ENCODE results near the gene FAM217A.
A peak's percentile ranks its signal among the peaks of the same experiment; 100 is the strongest.

The FAM217A gene

DNA sequence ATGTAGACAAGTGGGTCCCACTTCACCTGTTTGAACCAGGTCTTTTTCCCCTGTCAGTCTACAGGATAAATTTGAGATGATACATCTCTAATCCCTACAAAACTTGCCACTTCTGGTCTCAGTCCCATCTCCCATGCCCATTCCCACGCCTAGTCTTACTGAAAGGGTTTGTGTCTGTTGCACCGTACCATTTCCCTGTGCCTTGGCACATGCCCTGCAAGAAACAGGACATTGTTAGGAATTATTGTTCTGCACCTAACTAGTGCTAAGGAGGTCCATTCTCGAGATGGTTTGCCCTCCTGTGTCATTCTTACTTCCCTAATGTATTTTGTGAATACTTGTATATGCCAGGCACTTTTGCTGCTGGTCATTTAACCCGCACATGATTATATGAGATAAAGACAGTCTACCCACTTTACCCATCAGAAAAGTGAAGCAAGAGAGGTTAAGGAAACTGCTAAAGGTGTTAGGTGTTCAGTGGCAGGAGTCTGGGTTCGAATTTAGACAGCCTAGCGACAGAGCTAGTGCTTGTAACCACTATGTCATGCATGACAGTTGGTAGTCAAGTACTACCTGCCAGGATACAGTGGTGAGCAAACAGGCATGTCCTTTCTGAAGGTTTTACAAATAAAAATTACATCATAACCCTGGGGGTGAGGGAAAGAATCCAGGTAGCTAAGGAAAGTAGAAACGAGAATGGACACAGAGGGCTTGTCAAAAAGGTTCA, 12.7 kb downstream of the FAM217A start:
- H3K4me3 ChIP-seq (ENCODE audit: low read depth, low read length), result no peak overlapping the region
- TF ChIP-seq, protein P1, sequence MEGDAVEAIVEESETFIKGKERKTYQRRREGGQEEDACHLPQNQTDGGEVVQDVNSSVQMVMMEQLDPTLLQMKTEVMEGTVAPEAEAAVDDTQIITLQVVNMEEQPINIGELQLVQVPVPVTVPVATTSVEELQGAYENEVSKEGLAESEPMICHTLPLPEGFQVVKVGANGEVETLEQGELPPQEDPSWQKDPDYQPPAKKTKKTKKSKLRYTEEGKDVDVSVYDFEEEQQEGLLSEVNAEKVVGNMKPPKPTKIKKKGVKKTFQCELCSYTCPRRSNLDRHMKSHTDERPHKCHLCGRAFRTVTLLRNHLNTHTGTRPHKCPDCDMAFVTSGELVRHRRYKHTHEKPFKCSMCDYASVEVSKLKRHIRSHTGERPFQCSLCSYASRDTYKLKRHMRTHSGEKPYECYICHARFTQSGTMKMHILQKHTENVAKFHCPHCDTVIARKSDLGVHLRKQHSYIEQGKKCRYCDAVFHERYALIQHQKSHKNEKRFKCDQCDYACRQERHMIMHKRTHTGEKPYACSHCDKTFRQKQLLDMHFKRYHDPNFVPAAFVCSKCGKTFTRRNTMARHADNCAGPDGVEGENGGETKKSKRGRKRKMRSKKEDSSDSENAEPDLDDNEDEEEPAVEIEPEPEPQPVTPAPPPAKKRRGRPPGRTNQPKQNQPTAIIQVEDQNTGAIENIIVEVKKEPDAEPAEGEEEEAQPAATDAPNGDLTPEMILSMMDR (IDR thresholded peaks at IDR 0.05; ENCODE audit: low read depth, low read length), result no peak

DNA sequence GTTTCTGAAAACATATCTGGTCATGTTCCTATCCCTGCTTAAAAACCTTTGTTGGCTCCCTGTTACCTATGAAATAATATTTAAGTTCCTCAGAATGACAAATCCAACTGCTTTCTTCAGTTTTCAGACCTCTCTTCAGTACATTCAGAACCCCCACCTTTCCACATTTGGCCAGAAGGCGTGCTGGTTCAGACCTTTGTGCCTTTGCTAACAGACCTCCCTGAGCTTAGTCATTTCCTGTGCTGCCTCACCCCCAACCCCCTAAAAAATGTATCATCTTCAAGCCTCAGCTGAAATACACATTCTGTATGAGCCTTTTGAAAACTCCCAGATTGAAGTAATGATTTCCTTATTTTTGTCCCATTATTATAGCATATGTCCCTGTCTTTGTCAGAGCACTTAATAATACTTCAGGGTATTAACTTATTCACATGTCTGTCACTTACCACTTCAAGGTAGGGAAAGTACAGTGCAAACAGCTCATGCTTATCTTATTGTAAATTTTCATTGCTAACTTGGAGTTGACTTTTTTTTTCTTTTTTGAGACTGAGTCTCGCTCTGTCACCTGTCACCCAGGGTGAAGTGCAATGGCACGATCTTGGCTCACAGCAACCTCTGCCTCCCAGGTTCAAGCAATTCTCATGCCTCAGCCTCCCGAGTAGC, 19.7 kb downstream of the FAM217A start:
- H3K4me3 ChIP-seq (ENCODE audit: low read depth, low read length), result 0 out of 2 replicates have a peak overlapping the region, but pooled peaks have one; percentile 15
- TF ChIP-seq, protein P1 (IDR thresholded peaks at IDR 0.05; ENCODE audit: low read depth, low read length), result peak; percentile 20; the same call in 1 of the 2 replicates

DNA sequence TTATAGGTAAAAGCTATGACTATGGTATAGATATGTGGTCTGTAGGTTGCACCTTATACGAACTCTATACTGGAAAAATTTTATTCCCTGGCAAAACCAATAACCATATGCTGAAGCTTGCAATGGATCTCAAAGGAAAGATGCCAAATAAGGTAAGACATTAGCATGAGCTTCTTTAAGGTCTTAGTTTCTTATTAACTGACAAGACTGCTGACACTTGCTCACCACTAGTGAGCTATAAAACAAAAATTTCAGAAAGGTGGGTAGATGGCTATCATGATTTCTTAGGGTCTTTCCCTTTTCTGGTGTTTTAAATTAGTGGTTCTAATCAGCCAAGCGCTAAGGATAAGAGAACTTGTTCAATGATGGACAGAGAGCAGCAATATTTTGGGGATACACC, 21.9 kb downstream of the FAM217A start:
- no peak overlapping the region for H3K4me3 ChIP-seq (ENCODE audit: low read depth, low read length)
- TF ChIP-seq, protein P1 (IDR thresholded peaks at IDR 0.05; ENCODE audit: low read depth, low read length), result no peak

DNA sequence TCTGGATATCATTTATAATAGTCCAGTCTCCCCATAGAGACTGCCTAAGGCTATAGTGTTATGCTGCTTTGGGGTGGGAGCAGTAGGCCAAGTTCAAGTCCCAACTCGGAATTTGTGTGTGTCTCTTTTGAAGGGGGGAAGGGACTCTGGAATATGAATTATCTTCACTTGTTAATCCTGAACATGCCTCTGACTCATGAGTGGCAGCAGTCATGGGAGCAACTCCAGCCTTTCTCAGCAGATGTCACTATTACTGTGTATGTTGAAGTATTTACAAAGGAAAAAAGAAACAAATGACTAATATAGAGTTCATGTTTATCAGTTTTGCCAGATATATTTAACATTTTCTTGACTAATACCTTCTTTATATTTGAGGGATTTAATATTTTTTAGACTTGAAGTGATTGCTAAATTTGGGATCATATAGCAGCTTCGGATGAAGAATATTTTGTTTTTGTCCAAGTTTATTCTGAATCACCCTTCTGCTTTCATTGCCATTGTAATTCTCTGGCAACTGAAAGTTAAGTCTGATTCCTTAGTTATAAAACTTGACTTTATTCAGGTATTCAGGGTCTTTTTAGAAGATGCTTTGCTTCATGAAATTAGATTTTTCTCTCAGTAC, 23.4 kb downstream of the FAM217A start:
- TF ChIP-seq, protein P1 (IDR thresholded peaks at IDR 0.05; ENCODE audit: low read depth, low read length), result peak; percentile 12; the same call in 1 of the 2 replicates
- no peak overlapping the region for H3K4me3 ChIP-seq (ENCODE audit: low read depth, low read length)

DNA sequence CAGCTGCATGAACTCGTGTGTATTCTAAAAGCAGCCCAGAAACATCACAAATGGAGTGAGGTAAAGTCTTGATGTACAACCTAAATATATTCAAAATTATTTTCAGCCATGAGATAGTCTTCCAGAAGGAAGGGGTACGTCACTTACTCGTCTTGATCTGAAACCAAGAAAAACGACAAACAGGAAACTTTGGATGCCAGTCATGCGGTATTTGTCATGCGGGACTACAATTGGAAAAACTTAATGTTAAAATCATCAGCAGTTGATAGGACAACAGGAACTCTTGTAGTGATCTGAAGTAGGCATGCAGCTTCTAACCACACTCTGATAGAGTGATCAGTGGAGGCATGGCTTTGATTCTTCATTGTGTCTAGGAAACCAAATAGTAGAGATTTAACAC, 29.7 kb downstream of the FAM217A start:
- no peak overlapping the region for H3K4me3 ChIP-seq (ENCODE audit: low read depth, low read length)
- TF ChIP-seq, protein P1 (IDR thresholded peaks at IDR 0.05; ENCODE audit: low read depth, low read length), result no peak

DNA sequence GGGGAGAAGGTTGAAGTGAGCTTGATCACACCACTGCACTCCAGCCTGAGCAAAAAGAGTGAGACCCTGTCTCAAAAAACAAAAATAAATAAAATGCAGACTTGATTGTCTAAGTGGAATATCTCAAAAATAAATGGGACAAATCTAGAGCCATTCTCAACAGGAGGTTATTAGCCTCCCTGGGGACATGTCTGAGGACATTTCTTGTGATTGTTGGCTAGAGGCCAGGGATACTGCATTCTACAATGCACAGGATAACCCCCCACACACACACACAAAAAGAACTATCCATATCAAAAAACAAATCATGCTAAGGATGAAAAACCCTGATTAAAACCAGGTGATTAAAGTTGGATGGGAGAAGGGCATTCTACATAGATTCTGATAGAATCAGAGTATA, 37.5 kb downstream of the FAM217A start:
- TF ChIP-seq, protein P1 (IDR thresholded peaks at IDR 0.05; ENCODE audit: low read depth, low read length), result no peak
- H3K4me3 ChIP-seq (ENCODE audit: low read depth, low read length), result no peak overlapping the region

DNA sequence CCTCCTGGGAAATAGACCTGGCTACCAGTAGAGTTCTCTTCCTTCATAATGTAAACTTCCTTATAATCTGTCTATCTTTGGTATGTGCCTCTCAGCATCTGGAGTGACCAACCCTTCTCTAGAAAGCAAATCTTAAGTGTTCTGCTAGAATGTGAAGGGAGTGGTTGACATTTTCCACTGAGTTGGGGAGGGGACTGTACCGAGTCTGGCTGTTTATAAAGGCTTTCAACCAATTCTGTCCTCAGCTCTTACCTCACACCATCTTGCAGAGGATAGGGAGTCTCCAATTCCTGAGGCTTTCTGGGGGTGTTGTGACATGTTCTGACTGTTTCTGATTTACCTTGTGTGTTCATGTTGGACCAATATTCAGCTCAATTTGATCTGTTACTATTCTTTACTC, 39.6 kb downstream of the FAM217A start:
- no peak overlapping the region for H3K4me3 ChIP-seq (ENCODE audit: low read depth, low read length)
- TF ChIP-seq, protein P1 (IDR thresholded peaks at IDR 0.05; ENCODE audit: low read depth, low read length), result no peak
